Endothelial cell of umbilical vein (primary cell): ENCODE results near the gene POM121L12. TPM values are rescaled to one million over a fixed set of nuclear protein-coding genes. Genes with fewer than 3 reads are reported as not detected.

ENCODE experiments used
- BruUV-seq: library from RNA; stranded (reverse); fragments of 400-500 nt; replicated peaks from 2 replicates; lab custom pipeline; 2021; lab: Mats Ljungman, UMichigan
- CTCF ChIA-PET: fragments of 300-600, 350-600 bp; sonication (Branson Sonifier 250); formaldehyde crosslinking; loops from one replicate; lab custom pipeline; 2021; ENCODE audit warnings: antibody characterized with exemption, inconsistent platforms; lab: Charles Lee
- POLR2A ChIA-PET: fragments of 300-600, 350-600 bp; sonication (Branson Sonifier 250); formaldehyde crosslinking; loops from one replicate; lab custom pipeline; 2021; ENCODE audit warnings: antibody characterized with exemption, inconsistent platforms; lab: Charles Lee
- DNase-seq: peaks from one replicate; pipeline ENCODE4 v3.0.0-alpha.2; 2011; ENCODE audit warnings: low read depth, low spot score
- FAIRE-seq: peaks from 2 replicates; lab custom pipeline; 2011; peaks lifted over from hg19 to GRCh38; lab: Jason Lieb, UNC
- H2AFZ ChIP-seq: 2 replicates; pipeline ENCODE4 v1.6.0; 2012; ENCODE audit warnings: low read depth, low read length, control low read depth, inconsistent platforms
- H3K27ac ChIP-seq: 2 replicates; pipeline ENCODE4 v1.5.1; 2011; ENCODE audit warnings: low read depth, mild to moderate bottlenecking, control low read depth, low read length, moderate library complexity; ENCODE audit not compliant: insufficient read depth
- H3K27me3 ChIP-seq, 2 experiments: 2 replicates each; pipeline versions ENCODE4 v1.6.0 to v1.6.1; 2011; ENCODE audit warnings: low read length in 2 of 2, mixed read lengths in 1 of 2; ENCODE audit not compliant: control insufficient read depth in 2 of 2, insufficient read depth in 2 of 2
- H3K36me3 ChIP-seq, 2 experiments: 2 replicates in 1 of 2; 3 replicates in 1 of 2; pipeline ENCODE4 v1.5.1; 2011; ENCODE audit warnings: low read length in 2 of 2, mild to moderate bottlenecking in 1 of 2, moderate library complexity in 1 of 2; ENCODE audit not compliant: control insufficient read depth in 2 of 2, insufficient read depth in 2 of 2; ENCODE audit errors: extremely low read depth in 1 of 2
- H3K4me1 ChIP-seq: 3 replicates; pipeline ENCODE4 v1.5.1; 2011; ENCODE audit warnings: mild to moderate bottlenecking, low read length; ENCODE audit not compliant: control insufficient read depth, insufficient read depth; ENCODE audit errors: extremely low read depth
- H3K4me2 ChIP-seq: 2 replicates; pipeline ENCODE4 v1.6.1; 2011; ENCODE audit warnings: low read length, control low read depth, mixed read lengths; ENCODE audit not compliant: insufficient read depth
- H3K4me3 ChIP-seq, 3 experiments: fragments of 200-600 bp in 1 of 3; sonication (generic), shearing (Covaris generic) in 1 of 3; replicated peaks in 1 of 3; 2 replicates each; pipeline ENCODE4 v1.5.1; 2011 to 2016; ENCODE audit warnings: control low read depth in 3 of 3, low read length in 3 of 3, mild to moderate bottlenecking in 2 of 3, inconsistent platforms in 1 of 3, low read depth in 1 of 3, moderate library complexity in 1 of 3; ENCODE audit not compliant: insufficient read depth in 1 of 3
- H3K79me2 ChIP-seq: 2 replicates; pipeline ENCODE4 v1.6.0; 2012; ENCODE audit warnings: low read length, inconsistent platforms; ENCODE audit not compliant: control insufficient read depth, insufficient read depth
- H3K9ac ChIP-seq: replicated peaks from 2 replicates; pipeline ENCODE3; 2011; ENCODE audit warnings: low read length, control low read depth; ENCODE audit not compliant: insufficient read depth; ENCODE audit errors: extremely low read depth
- H3K9me1 ChIP-seq: replicated peaks from 3 replicates; pipeline ENCODE4 v1.6.0; 2011; ENCODE audit warnings: mild to moderate bottlenecking, low read length; ENCODE audit not compliant: control insufficient read depth, insufficient read depth; ENCODE audit errors: extremely low read depth
- H3K9me3 ChIP-seq: replicated peaks from 2 replicates; pipeline ENCODE4 v1.5.1; 2012; ENCODE audit warnings: low read length, inconsistent platforms; ENCODE audit not compliant: control insufficient read depth, insufficient read depth
- H4K20me1 ChIP-seq: replicated peaks from 2 replicates; pipeline ENCODE3; 2011; ENCODE audit warnings: mild to moderate bottlenecking, low read length; ENCODE audit not compliant: control insufficient read depth, insufficient read depth; ENCODE audit errors: extremely low read depth
- CTCF ChIP-seq, 2 donors: IDR thresholded peaks; 1 replicate in 1 of 2; 2 replicates in 1 of 2; pipeline ENCODE4 v1.5.1; 2011; ENCODE audit warnings: low read length in 2 of 2, mild to moderate bottlenecking in 2 of 2, moderate library complexity in 2 of 2, control low read depth in 1 of 2, inconsistent platforms in 1 of 2, low read depth in 1 of 2; ENCODE audit not compliant: insufficient read depth in 1 of 2; ENCODE audit errors: extremely low read depth in 1 of 2
- EZH2 ChIP-seq: IDR thresholded peaks from 2 replicates; pipeline ENCODE4 v1.6.1; 2012; ENCODE audit warnings: borderline replicate concordance, low read depth, mild to moderate bottlenecking, moderate library complexity, low read length, inconsistent platforms; ENCODE audit not compliant: severe bottlenecking
- FOS ChIP-seq: IDR thresholded peaks from 2 replicates; pipeline ENCODE4 v1.6.1; 2011; ENCODE audit warnings: mild to moderate bottlenecking, low read length, moderate library complexity, borderline replicate concordance; ENCODE audit not compliant: insufficient read depth
- GATA2 ChIP-seq: IDR thresholded peaks from 2 replicates; pipeline ENCODE4 v1.7.0; 2011; ENCODE audit warnings: low read depth, mild to moderate bottlenecking, moderate library complexity, mixed read lengths, low read length; ENCODE audit not compliant: insufficient read length, insufficient read depth
- JUN ChIP-seq: IDR thresholded peaks from 2 replicates; pipeline ENCODE4 v1.6.1; 2011; ENCODE audit warnings: borderline replicate concordance, low read depth; ENCODE audit not compliant: insufficient read length, insufficient read depth
- MAX ChIP-seq: IDR thresholded peaks from 2 replicates; pipeline ENCODE4 v1.6.1; 2011; ENCODE audit not compliant: insufficient read depth, insufficient read length
- MYC ChIP-seq: IDR thresholded peaks from one replicate; pipeline ENCODE4 v1.6.1; 2011; ENCODE audit warnings: mild to moderate bottlenecking, low read depth, low read length
- POLR2A ChIP-seq: IDR thresholded peaks from 2 replicates; pipeline ENCODE4 v1.6.1; 2012; ENCODE audit warnings: low read depth, mild to moderate bottlenecking, control low read depth, low read length
- POLR2AphosphoS5 ChIP-seq: IDR thresholded peaks from 2 replicates; pipeline ENCODE4 v1.6.1; 2012; ENCODE audit warnings: low read depth, mild to moderate bottlenecking, control low read depth, low read length, moderate library complexity; ENCODE audit not compliant: insufficient read depth
- dilution Hi-C: fragments of 300-500 bp; cut with MboI; formaldehyde crosslinking; loops from one replicate; pipeline ENCODE4 v1.15.0; 2019; ENCODE audit warnings: low sequenced_read_pairs; ENCODE audit not compliant: extremely low pct_ligation_motif_present
- intact Hi-C: fragments of 100-400 bp; cut with micrococcal nuclease; formaldehyde crosslinking; loops from one replicate; pipeline ENCODE4 v1.10.0; 2022
- polyA plus RNA-seq, 4 experiments: library from polyadenylated mRNA; depleted of rRNA in 3 of 4; stranded (reverse) in 3 of 4; unstranded in 1 of 4; fragments of >200 nt; gene quantifications; 2 replicates each; pipeline versions ENCODE4 v1.2.1 to v1.2.3, GENCODE V29; 2011 to 2012; ENCODE audit warnings: missing spikeins in 1 of 4
- total RNA-seq: library from RNA; stranded (reverse); gene quantifications from 2 replicates; pipeline ENCODE4 v1.2.3, GENCODE V29; 2021

The POM121L12 gene
- total and polyA plus RNA-seq, 2 donors (not counting 3 experiments of a cell fraction or from before 2014, with no cell fraction given): not detected

GRCh38 chr7:53048638-53049037, 13.2 kb downstream of the POM121L12 start:
- Histone ChIP-seq H3K4me3 (no peak overlapping the region), H3K27ac (no peak overlapping the region), H3K27me3 (no peaks in the 10 kb centered on the region), H3K79me2 (no peaks in the 10 kb centered on the region), H3K9me3 (no peaks in the 10 kb centered on the region), H3K4me2 (no peak overlapping the region), H4K20me1 (no peaks in the 10 kb centered on the region), H2AFZ (no peak overlapping the region), H3K9me1 (no peaks in the 10 kb centered on the region), H3K9ac (no peak overlapping the region), H3K4me1 (no peaks in the 10 kb centered on the region), H3K36me3 (no peaks in the 10 kb centered on the region)
- dilution Hi-C loops: no loop called here
- TF ChIP-seq JUN (no peak), POLR2A (no peak), EZH2 (no peak), GATA2 (no peak), POLR2AphosphoS5 (no peak), FOS (no peak), CTCF (IDR thresholded peaks at IDR 0.05; ENCODE audit: extremely low read depth in 1 of 2, insufficient read depth in 1 of 2, low read depth in 1 of 2, low read length in 2 of 2) (no peak), MYC (no peak), MAX (no peak)
- CTCF ChIA-PET: no interaction called here
- POLR2A ChIA-PET: no interaction called here
- intact Hi-C loops: no loop called here
- FAIRE-seq: no peak
- no TSS peak for BruUV-seq
- DNase-seq: no peak
